A549 treated with Mapracorat at 1 μM for 4 hours (cell line): ENCODE data around the gene YBEY. TPM values are rescaled to one million over a fixed set of nuclear protein-coding genes. Genes with fewer than 3 reads are reported as not detected.

Source experiments
- total RNA-seq: library from RNA; stranded (reverse); fragments of 200-300 nt; extraction: Qiagen RNA extraction; gene quantifications from 5 replicates; pipeline ENCODE4 v1.2.3, GENCODE V29; 2022

The YBEY gene, protein sequence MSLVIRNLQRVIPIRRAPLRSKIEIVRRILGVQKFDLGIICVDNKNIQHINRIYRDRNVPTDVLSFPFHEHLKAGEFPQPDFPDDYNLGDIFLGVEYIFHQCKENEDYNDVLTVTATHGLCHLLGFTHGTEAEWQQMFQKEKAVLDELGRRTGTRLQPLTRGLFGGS
- total RNA-seq, result 23.5 to 30.8 TPM (median 26.6 TPM) in 5 replicates

DNA sequence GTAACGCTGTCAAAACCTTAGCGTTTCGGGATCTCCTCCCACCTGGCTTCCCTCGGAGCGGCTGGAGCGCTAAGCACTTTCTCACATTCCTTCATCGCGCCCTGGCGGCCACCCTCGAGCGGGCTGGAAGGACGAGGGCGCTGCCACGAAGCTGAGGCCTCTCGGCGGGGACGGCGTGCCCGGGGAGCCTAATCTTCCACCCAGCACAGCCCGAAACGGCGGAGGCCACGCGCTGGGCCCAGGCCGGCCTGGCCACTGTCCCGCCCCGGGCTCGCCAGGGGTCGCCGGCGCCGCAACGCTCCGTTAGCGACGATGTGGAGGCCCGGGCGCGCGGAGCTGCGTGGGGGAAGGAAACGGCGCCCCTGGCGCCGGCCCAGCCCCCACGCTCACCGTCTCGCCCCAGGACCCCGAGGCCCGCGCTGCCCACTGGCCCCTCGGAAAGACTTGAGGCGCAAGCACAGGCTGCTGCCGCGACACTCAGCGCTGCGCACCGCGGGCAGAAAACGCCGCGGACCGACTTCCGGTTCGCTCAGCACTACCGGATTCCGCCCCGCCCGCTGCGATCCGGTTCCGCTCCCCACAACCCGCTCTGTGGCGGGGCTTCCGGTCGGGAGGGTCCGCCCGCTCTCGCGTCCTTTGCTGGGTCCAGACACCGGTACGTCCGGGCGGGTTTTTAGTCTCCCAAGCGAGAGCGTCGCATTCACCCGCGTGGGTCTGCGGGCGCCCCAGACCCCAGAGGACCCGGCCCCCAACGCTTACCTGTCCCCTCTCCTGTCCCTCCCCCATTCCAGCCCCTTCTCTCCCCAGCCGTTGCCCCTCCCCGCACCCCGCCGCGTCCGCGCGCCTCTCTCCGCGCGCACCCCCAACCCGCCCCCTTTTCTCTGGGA, at the start of gene YBEY:
Gene YBEY (plus strand): TSS at position 582 of the 887 bp plus-strand sequence. CDS start 572 bp downstream, outside the sequence.

DNA sequence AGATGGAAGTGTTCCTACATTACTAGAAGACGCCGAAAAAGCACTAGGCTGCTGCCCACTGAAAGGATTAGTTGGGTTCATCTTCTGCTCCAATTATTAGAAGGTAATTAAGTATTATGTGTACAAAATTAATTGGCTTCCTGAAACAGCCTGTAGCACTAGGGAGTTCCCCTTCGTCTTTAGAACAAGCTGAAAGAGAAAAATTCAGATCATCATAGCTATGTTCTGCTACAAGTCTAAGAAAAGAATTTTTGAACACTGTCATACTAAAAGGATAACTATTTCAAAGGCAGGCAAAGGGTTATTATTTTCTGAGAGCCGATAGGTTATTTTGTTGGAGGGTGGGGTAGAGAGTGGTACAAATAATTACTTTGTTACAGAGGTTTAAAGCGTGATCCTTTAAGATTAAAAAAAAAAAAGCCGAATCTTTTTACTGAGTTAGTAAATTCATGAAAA, 908 bp upstream of the YBEY start, which contains the start of gene MCM3AP:
Gene MCM3AP (minus strand): TSS at position 406 of the 456 bp plus-strand sequence. CDS start 325 bp downstream, at position 81.

DNA sequence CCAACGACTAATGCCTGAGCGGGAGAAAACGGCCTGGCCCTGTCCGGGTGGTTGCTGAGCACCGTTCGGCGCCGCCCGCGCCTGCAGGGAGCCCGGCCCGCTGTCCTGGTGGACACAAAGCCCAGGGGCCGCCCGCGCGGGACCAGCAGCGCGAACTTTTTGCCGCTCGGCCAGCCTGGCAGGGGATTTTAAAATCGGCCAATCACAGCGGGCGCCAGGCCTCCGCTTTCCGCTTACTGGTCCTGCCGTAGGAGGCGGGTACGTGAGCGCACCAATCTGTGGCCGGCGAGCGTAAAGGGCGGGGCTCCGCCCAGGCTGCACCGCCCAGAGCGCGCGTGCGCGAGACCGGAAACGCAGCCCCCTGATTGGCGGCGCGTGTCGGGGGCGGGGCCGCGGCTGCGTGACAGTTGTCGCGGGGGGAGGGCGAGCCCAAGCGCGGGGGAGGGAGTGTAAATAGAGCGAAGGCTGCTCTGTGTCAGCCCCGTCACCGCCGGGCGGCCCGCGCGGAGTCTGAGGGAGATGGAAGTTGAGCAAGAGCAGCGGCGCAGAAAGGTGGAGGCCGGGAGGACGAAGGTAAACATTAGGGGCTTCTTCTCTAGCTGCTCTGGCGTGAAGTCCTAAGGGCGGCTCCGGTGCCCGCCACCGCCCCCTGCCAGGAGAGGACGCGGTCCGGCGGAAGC, 37.7 kb downstream of the YBEY start, which contains the start of the genes C21orf58 and PCNT:
Gene C21orf58 (minus strand): TSS at position 161 of the 680 bp plus-strand sequence. CDS start 1,132 bp downstream, outside the sequence.
Gene PCNT (plus strand): TSS at position 447 of the 680 bp plus-strand sequence. CDS start 73 bp downstream, at position 520.

Other genes with a start within 250 kb of the YBEY start
- 15.4 to 17.5 TPM (median 17.0 TPM) in 5 replicates for gene COL6A2, start 188.2 kb upstream of the YBEY start, total RNA-seq
- not detected in 5 replicates for gene FTCD, start 130.8 kb upstream of the YBEY start, total RNA-seq
- 0.15 to 0.42 TPM (median 0.27 TPM) in 5 replicates for gene SPATC1L, start 101.9 kb upstream of the YBEY start, total RNA-seq
- 11.3 to 15.7 TPM (median 15.0 TPM) in 5 replicates for gene LSS, start 57.6 kb upstream of the YBEY start, total RNA-seq
- 29.5 to 44.7 TPM (median 34.9 TPM) in 5 replicates for gene MCM3AP, start 731 bp upstream of the YBEY start, total RNA-seq
- 2.6 to 5.7 TPM (median 4.7 TPM) in 5 replicates for gene C21orf58, start 37.5 kb downstream of the YBEY start, total RNA-seq
- 12.3 to 16.7 TPM (median 15.3 TPM) in 5 replicates for gene PCNT, start 37.8 kb downstream of the YBEY start, total RNA-seq
- 9.3 to 13.5 TPM (median 11.2 TPM) in 5 replicates for gene DIP2A, start 172.5 kb downstream of the YBEY start, total RNA-seq